ENCODE data around the gene TMEM132E.
A peak's percentile ranks its signal among the peaks of the same experiment; 100 is the strongest.

Gene TMEM132E

DNA sequence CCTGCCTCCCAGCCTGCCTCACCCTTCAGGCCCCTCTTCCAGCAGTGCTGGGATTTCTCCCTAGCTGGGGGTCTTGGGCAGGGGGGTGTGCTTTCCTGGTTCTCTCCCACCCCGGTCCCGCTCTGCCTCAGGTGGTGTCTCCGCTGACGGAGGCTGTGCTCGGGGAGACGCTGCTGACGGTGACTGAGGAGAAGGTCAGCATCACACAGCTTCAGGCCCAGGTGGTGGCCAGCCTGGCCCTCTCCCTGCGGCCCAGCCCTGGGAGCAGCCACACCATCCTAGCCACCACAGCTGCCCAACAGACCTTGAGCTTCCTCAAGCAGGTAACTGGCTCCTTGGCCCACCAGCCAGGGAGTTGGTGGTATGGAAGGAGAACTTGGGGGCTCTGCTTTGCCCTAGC, 56.5 kb downstream of the TMEM132E start:
- DNase-seq (ENCODE audit: low read depth), result no peak

DNA sequence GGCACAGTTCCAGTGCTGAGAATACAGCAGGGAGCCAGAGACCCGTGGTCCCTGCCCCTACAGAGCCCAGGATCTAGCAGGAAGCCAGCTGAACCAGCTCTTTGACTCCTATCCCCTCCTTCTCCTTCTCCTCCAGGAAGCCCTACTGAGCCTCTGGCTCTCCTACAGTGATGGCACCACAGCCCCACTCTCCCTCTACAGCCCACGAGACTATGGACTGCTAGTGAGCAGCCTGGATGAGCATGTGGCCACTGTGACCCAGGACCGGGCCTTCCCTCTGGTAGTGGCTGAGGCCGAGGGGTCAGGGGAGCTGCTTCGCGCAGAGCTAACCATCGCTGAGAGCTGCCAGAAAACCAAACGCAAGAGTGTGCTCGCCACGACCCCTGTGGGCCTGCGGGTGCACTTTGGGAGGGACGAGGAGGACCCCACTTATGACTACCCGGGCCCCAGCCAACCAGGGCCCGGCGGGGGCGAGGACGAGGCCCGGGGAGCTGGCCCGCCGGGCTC, 57.7 kb downstream of the TMEM132E start:
- DNase-seq (ENCODE audit: low read depth), result no peak

DNA sequence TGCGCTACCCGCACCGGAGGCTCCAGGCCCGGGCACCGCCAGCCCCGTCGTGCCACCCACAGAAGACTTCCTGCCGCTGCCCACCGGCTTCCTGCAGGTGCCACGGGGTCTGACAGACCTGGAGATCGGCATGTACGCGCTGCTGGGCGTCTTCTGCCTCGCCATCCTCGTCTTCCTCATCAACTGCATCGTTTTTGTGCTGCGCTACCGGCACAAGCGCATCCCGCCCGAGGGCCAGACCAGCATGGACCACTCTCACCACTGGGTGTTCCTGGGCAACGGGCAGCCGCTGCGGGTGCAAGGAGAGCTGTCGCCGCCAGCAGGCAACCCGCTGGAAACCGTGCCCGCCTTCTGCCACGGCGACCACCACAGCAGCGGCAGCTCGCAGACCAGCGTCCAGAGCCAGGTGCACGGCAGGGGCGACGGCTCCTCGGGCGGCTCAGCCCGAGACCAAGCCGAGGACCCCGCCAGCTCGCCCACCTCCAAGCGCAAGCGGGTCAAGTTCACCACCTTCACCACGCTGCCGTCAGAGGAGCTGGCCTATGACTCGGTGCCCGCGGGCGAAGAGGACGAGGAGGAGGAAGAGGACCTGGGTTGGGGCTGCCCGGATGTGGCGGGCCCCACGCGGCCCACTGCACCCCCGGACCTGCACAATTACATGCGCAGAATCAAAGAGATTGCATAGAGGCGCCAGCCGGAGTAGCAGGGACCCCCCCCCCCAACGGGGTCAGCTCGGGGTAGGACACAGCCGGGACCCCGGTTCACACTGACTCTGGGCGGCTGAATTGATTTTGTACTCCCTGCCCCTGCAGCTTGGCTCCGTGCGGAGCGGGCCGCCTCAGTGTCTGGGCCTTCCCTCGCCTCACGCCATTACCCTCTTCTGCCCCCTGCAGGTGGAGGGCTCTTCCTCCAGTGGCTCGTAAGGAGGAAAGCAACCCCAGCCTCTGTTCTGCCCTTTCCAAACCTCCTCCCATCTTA, 58.5 kb downstream of the TMEM132E start:
- DNase-seq (ENCODE audit: low read depth), result peak; percentile 69

DNA sequence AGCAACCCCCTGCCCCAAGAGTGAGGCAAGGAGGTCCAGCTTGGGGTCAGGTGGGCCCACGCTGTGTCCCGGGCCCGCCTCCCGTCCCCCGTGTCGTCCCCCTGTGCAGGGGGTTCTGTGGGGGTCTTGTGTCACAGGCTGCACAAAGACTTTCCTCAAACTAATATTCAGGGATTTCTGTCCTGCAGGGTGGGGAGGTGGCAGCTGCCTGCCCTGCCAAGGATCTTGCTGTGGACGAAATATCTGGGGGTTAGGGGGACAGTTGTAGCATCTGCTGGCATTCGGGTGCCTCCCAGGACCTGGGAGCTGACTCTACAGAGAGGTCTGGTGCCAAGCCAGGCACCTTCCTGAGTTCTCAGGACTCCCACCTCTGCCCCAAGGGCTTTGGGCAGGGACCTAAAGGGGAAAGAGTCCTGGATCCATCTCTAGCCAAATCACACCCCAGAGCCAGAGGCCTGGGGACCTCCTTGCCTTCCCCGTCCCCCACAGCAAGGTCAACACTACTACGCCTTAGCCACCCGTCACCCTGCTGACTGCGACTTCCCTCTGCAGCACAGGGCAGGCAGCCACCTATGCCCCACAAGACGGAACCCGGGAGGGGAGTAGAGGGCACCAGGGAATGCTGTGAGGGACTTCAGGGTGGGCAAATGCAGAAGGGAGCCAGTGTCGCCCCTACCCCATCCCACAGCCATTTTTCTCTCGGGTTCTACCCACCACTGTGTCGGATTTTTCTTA, 59.3 kb downstream of the TMEM132E start:
- DNase-seq (ENCODE audit: low read depth), result no peak

DNA sequence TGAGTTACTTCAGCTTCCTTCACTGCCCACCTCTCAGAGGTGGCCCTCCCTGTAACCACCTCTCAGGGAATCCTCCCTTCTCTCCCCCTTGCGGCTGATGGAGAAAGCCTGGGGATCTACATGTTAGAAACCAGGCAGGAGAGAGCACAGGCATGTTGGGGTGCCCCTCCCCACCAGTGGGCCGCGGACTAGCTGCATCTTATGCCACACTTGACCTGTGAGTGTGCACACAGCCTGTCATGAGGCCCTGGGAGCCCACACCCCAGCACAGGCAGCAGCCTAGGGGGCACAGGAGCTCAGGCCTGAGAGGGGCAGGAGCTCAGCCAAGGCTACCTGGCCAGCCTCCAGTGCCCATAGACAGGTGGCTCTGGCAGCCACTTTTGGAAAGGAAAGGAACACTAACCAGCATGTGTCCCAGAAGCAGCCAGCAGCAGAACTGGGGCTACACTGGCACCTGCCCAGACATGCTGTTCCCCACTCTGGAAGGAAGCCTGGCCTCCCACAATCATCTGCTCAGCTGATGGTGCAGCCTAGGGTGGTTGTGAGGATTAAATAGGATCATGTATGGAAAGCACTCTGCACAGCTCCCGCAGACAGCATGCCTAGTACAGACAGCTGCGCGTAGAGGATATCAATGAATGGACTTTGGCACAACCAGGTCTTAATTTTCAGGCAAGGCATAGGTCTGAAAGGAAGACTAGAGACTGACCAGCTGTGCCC, 60.5 kb downstream of the TMEM132E start:
- no peak for DNase-seq (ENCODE audit: low read depth)

DNA sequence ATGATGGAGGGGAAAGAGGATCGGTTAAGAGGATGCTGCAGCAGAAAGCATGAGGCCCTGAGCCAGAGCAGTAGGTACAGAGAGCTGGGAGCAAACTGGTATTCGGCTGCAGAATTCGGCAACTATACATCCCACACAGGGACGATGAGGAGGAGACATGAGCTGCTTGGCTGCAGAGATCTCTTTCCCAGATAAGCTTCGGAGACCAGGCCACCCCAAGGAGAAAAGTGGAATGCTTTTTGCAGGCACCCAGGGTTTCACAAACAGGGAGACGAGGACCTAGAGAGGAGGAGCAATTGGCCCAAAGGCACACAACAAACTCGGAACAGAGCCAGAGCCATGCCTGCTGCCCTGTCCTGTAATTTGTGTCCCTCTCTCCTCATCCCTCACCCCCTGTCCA, 62.0 kb downstream of the TMEM132E start:
- DNase-seq (ENCODE audit: low read depth), result no peak

DNA sequence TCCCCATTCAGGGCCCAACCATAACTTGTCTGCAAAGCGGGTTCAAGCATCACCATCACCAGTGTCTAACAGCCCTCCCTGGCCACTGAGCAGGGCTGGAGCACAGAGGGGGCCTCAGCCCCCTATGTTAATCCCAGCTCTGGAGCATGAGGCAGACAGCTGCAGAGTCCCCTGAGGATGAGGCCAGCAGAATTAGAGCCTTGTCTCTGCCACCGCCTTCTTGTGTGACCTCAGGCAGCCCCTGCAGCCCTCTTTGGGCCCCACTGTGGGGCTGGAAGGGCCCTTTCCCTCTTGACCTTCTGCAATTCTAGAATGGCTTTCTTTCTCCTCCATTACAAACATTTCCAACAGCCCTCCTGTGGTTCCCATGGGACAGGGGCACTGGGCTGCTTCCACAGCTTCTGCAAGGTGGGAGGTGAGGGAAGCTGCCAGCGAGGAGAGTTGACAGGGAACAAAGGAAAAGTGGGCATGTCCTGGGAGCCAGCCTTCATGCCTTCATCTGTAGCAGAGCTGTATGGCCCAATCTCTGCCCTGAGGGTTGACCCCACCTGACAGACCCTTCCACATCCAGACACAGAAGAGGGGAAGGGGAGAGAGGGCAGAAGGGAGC, 65.7 kb downstream of the TMEM132E start:
- no peak for DNase-seq (ENCODE audit: low read depth)

DNA sequence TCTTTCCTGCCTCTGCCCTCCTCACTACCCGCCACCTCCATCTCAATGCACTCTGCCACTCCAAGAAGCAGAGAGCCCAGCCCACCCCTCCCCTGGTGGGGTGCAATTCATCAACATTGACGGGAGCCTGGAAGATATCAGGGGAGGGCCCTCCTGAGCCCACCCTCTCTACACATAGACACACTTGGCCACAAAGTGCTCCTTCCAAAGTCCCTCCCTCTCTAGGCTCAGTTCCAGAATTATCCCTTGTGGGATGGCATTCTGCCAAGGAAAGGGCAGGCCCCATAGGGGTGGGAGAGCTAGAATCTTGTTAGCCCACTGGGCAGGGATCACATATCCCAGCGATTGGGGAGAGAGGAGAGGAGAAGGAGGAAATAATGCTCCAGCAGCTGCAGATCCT, 66.2 kb downstream of the TMEM132E start:
- DNase-seq (ENCODE audit: low read depth), result no peak

DNA sequence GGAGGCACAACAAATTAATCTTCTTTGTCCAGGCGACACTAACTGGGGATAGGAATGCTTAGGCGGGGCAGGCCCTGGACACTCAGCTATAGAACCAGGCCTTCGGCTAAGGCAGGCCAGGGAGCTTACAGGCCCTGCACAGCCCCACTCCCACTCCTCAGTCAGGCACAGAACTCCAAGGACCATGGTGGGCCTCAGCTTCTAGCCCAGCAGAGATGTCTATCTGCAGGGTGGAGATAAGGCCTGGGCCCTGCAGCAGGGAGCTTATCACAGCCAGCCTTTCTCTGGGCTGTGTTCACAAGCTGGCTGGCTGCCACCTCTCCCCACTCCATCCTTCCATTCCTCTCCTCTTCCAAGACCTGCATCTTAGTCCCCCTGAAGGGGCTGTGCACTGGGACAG, 68.1 kb downstream of the TMEM132E start:
- DNase-seq (ENCODE audit: low read depth), result no peak

DNA sequence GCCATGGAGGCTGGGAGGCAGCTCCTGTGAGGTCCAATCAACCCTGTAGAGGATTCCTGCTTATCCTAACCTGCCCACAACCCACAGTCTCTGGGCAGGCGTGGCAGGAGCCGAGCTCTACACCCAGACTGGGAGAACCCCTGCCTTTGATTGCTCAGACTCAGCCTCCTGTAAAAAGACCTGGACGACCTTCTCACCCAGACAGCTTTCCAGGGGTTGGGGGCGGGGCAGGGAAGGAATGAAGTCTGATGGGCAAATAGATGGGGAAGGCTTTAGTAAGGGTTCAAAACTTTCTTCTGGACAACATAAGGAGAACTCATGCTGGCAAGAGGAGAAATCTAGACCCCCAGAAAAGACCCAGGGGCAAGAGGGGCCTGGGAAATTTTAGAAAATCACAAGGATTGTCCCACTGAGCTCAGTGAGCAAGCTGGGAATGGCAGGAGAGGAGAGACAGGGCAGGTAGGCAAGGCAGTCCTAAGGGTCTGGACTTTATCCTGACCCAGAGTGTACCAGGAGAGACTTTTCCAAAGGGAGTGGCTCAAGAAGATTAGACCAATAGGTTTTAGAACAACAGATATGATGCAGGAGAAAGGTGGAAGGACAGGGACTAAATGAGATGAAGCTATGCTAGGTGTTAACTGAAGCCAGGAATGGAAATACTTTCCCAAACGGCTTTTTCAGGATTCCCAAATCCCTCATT, 70.8 kb downstream of the TMEM132E start:
- DNase-seq (ENCODE audit: low read depth), result no peak

DNA sequence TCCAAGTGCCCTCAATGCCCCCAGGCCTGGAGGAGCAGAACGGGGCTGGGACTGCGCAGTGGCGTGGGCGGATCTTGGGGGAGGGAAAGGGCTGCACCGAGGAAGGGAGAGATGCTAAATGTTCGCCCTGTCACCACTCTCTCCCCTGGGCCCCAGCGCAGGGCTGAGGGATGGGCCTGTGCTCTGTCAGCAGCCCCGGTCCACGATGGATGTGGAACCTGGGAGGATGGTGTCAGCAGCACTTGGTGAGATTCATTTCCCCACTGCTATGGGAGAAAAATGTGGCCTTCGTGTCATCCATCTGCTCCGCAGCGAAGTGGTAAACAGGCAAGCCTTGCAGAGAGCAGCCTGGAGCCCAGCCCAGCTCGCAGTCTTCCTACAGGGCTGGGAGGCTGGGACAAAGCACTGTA, 72.0 kb downstream of the TMEM132E start:
- no peak for DNase-seq (ENCODE audit: low read depth)

DNA sequence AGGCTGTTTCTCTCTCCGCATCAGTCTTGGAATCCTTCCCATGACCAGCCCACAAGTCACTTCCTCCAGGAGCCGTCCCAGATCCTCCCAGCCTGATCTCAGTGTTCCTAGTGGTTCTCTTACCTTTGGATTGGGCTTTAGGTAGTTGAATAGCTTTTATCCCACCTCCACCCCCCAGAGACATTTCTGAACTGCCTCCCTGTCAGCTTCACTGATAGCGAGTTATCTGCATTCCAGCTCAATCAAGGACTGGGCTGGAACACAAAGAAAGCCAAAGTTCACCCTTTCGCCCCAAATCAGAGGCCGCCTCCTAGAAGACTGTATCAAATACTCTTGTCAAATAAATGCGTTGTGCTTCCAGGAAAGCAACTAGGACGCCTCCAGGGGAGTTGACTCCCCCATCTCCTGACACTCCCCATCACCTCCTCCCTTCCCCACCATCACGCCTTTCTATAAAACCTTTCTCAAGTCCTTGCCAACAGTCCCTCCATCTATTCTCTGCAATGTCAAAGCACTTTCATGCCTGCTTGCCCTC, 72.7 kb downstream of the TMEM132E start:
- no peak for DNase-seq (ENCODE audit: low read depth)

DNA sequence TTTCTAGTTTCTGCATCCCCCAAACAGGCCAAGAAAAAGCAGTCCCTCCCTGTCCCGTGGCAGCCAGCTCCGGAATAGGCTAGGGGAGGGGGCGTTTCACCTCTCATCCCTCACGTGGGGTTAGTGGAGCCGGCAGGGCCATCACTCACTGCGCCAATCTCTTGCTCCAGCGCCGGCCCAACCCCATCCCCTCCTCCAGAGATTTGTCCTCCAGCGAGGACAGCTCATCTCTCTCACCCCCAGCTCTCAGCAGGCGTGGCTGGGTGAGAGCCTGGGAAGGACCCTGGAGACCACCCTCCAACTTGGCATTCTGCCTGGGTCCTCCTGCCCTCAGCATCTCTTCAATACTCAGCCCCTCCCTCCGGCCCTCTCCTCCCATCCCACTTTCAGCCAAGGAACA, 74.1 kb downstream of the TMEM132E start:
- no peak for DNase-seq (ENCODE audit: low read depth)

DNA sequence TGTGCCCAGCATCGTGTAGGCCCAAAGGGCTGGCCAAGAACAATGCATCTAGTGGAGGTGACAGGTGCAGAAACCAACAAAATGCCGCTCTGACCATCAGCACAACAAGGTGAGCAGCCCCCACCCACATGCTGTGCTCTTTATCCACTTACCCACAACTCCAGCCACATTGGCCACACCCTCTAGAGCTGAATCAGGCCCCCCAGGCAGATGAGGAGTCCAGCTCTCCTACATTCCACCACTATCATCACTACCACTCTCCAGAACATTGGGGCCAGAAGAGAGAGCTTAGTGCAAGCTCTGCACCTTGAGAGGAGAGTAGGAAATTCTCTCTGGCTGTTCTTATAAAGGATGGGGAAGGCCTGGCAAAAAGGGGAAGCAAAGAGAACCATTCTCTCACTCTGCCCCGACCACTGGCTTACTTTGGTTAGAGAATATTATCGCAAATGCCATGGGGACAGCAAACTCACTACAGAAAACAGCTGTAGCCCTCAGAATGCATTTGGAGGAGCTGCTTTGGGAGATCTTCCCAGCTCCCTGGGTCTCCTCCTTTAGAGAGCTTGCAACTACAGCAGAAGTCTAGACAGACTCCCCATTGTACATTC, 75.0 kb downstream of the TMEM132E start:
- DNase-seq (ENCODE audit: low read depth), result no peak

DNA sequence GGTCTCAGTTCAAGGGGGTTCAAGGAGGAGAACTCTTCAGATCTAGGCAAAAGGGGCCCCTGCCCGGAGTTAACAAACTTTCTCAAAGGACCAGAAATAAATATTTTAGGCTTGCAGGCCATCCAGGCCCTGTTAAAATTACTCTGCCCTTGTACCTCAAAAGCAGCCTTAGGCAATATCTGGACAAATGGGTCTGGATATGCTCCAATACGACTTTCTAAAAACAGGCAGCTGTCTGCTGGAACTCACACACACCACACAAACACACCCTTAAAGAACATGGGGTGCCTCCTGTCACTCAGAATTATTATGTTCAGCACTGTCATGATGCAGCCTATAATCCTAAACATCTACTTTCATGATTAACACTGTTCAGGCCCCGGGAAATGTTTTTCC, 75.5 kb downstream of the TMEM132E start:
- no peak for DNase-seq (ENCODE audit: low read depth)

DNA sequence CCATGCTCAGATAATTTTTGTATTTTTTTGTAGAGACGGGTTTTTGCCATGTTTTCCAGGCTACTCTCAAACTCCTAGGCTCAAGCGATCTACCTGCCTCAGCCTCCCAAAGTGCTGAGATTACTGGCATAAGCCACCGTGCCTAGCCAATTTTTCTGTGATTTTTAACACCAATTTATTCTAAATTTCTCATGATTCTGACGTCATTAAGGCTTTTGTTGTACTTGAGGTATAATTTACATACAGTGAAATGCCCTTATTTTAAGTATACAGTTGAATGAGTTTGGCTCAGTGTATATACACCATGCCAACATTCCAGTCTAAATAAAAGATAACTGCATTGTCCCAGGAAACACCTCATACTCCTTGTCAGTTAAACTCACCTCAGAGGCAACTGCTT, 77.4 kb downstream of the TMEM132E start:
- DNase-seq (ENCODE audit: low read depth), result no peak

DNA sequence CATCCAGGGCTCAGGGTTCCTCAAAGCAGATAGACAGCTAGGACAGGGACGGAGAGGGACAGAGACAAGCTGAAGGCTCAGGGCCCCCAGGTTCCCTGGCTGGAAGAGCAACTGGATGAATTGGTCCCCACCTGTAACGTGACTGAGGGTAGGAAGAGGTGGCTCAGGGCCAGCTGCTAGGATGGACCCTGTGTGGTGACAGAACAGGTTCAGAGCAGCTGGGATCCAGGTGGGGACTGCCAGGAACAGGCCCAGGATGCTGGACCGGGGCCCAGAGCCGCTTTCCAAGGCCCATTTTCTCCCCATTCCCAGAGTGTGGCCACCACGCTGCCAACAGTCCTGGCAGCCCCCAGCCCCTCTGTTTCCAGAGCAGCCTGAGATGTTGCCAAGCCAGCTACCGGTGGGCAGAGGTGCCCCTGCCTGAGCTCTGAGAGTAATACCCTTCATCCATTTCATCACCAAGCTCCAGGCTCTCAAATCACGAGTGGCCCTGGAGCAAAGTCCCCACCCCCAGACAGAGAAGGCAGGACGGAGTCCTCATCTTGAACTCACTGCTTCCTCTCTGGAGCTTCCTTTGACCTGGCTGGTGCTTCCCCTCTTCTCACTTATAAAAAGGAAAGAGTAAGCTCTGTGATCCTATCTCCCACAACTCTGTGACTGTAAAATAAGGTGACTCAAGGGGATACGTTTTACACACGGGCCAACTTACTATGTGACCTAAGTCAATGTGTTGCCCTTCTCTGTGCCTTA, 79.6 kb downstream of the TMEM132E start:
- DNase-seq (ENCODE audit: low read depth), result no peak

DNA sequence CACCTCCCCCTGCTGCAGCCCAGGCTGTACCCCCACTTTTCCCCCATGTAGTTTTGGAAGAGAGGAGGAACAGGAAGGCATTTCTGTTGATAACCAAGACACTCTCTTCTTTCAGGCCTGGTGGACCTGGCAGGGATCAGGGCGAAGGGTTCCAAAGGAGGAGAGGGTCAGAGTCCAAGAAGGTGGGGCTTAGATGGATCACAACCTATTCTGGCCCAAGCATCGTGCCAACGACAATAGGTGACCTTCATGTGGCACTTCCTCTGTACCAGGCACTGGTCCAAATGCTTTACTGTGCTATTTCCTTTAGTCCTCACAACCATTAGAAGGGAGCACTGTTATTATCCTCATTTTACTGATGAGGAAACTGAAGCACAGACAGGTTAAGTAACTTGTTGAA, 84.3 kb downstream of the TMEM132E start:
- no peak for DNase-seq (ENCODE audit: low read depth)

DNA sequence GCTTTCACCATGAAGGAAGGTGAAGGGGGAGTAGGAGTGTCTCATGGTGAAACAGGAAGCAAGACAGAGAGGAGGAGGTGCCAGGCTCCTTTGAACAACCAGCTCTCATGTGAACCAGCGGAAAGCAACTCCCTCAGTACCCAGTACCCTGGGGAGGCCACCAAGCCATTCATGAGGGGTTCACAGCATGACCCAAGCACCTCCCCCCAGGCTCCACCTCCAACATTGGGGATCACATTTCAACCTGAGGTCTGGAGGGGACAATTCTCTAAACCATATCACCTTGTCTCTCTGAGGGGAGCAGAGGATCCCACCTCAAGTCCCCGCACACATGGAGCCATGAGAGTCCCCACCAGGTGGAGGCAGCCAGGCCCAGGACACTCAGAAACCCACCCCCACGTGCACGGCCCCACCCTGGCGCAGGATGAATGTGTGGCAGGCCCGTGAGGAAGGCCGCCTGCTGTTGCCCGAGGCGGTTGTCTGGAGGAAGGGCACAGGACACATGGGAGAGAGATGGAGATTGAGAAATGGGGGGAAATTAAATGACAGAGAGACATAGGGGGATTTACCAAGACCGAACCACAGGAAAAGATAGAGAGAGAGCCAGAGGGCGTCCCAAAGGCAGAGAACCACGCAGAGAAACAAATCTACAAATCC, 85.9 kb downstream of the TMEM132E start:
- DNase-seq (ENCODE audit: low read depth), result no peak

Measured in T follicular helper cell (primary cell).